ENCODE measurements around the gene COL4A1. TPM values are rescaled to one million over a fixed set of nuclear protein-coding genes. Genes with fewer than 3 reads are reported as not detected.
"Not testable (repeated sequence)": the region's sequence is repeated elsewhere in the genome, so short reads cannot be mapped to it uniquely, and the experiment has no call there.

The COL4A1 gene
- total RNA-seq, 2 experiments from 2014 or later: not detected

GRCh38 chr13:110123041-110123809, 183.7 kb downstream of the COL4A1 start:
- ATAC-seq (no peak), DNase-seq (no peak)
- CTCF ChIA-PET: no interaction called here
- Mint-ChIP-seq H3K4me1 (peaks cover 2% of the 10 kb centered on the region), H3K27me3 (peaks cover 29% of the 10 kb centered on the region), H3K27ac (no peak overlapping the region), H3K36me3 (no peaks in the 10 kb centered on the region), H3K9me3 (ENCODE audit: low read depth) (no peaks in the 10 kb centered on the region), H3K4me3 (no peak overlapping the region)

- DNase-seq: no peak
- H3K4me1 Mint-ChIP-seq: peaks cover 2% of the 10 kb centered on the region
- H3K9me3 Mint-ChIP-seq (ENCODE audit: low read depth): no peaks in the 10 kb centered on the region
- H3K36me3 Mint-ChIP-seq: no peaks in the 10 kb centered on the region
- no peak overlapping the region for H3K27ac Mint-ChIP-seq
- no peak for ATAC-seq
- no peak overlapping the region for H3K4me3 Mint-ChIP-seq
- CTCF ChIA-PET: no interaction called here
- peaks cover 18% of the 10 kb centered on the region for H3K27me3 Mint-ChIP-seq
These were observed 185.4 kb downstream of the COL4A1 start for GRCh38 chr13:110121422-110122083.

DNA sequence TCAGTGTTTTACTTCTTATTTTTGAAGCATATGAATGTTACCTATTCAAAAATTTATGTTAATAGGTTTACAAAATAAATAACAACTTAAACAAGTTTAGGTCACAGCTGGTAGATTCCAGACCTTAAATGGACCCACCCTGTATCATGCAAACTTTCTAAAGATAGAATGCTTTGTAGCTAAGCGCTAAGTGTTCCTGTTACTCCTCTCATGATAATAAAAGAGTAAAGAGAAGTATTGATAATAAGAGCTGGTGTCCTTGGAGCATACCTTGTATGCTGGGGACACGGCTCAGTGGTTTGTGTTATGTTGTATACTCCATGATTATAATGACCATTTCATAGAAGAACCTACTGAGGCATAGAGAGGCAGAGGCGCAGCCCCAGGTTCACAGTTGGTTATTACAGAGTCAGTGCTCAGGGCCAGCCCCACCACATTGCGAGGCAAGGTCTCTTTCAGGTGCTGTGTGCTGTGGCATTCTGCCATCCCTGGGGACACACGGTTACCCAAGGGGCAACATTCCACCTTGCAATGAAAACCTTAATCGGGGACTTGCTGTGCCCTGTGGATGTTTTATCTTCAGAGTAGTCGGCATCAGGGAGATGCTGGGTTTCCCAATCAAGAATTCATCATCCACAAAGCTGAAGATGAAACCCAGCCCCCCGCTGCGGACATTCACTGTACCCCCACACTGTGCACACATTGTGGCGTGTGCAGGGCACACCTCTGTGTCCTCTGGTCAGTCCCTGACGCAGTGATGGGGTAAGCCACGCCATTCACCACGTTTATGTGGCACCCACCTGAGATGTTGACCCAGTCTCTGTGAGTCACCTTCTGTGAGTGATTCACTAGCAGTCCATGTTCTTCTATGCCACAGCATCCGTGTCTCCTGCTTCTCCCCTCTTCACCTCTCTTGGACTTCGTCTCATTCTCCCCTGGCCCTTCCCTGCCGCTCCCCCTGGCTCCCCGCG, 186.7 kb downstream of the COL4A1 start:
- peaks cover 4% of the 10 kb centered on the region for H3K4me1 Mint-ChIP-seq
- no peak for ATAC-seq
- no peak for DNase-seq
- H3K36me3 Mint-ChIP-seq: no peaks in the 10 kb centered on the region
- no peaks in the 10 kb centered on the region for H3K9me3 Mint-ChIP-seq (ENCODE audit: low read depth)
- peaks cover 15% of the 10 kb centered on the region for H3K27me3 Mint-ChIP-seq
- no peak overlapping the region for H3K4me3 Mint-ChIP-seq
- CTCF ChIA-PET: no interaction called here
- no peak overlapping the region for H3K27ac Mint-ChIP-seq

DNA sequence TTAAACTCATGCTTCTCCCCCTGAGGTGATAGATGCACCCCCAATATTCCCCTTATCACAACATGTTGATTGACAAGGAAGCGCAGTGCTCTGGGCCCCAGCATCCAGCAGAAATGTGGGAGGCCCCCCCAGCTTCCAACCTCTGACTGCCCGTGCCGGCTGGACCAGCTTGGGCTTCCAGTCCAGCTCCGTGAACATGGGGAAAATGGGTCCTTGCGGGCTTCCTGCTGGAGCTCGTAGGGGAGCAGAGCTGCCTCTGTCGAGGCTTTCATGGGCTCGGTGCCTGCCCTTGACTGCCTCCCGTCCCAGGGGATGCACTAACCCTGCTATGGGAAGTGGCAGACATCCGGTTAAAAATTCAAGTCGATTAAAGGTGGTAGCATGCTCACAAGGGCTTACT, 188.9 kb downstream of the COL4A1 start:
- Mint-ChIP-seq H3K4me1 (peaks cover 2% of the 10 kb centered on the region), H3K4me3 (no peak overlapping the region), H3K27ac (no peak overlapping the region), H3K36me3 (no peaks in the 10 kb centered on the region), H3K9me3 (ENCODE audit: low read depth) (no peaks in the 10 kb centered on the region), H3K27me3 (peaks cover 14% of the 10 kb centered on the region)
- CTCF ChIA-PET: no interaction called here
- ATAC-seq: no peak
- DNase-seq: no peak

DNA sequence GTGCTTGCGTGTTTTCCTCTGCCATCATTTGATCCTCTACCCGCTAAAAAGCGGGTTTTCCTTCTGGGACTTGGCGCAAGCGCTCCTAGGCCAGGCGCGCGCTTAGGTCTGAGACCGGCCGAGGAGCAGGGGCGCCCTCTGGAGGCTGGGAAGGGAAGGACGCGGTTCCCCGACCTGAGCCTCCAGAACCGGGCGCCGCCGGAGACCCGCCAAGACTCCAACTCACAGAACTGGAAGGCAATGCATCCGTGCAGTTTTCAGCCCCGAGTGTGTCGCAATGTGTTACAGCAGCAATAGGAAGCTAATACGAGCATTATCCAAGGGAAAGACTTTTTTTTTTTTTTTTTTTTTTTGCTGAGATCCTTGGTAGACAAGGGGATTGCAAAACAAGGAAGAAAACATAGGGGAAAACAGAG, 190.9 kb downstream of the COL4A1 start:
- Mint-ChIP-seq H3K27ac (no peak overlapping the region), H3K27me3 (peaks cover 14% of the 10 kb centered on the region), H3K9me3 (ENCODE audit: low read depth) (no peaks in the 10 kb centered on the region), H3K36me3 (no peaks in the 10 kb centered on the region), H3K4me1 (peaks cover 2% of the 10 kb centered on the region), H3K4me3 (no peak overlapping the region)
- ATAC-seq (peak; percentile 70), DNase-seq (peak; percentile 52)
- CTCF ChIA-PET: no interaction called here

DNA sequence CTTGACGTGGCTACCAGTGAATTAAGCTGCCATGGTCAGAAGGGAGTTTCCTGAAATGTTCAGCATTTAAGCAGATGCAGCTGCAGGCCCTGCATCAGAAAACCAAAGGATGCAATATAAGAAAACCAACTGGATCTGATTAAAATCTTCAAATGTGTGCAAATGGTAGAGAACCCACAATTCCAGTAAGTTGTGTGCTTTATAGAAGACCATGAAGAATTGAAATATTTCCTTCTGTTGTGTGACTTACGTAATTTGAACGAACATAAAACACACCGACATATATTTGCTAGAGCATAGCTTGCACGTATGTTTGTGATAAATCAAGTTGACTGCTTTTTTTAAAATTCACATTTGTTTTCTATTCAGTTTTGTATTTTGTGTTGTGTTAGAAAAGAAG, 191.4 kb downstream of the COL4A1 start:
- Mint-ChIP-seq H3K27ac (no peak overlapping the region), H3K9me3 (ENCODE audit: low read depth) (no peaks in the 10 kb centered on the region), H3K4me1 (peaks cover 2% of the 10 kb centered on the region), H3K27me3 (peaks cover 14% of the 10 kb centered on the region), H3K36me3 (no peaks in the 10 kb centered on the region), H3K4me3 (no peak overlapping the region)
- CTCF ChIA-PET: no interaction called here
- DNase-seq: no peak
- no peak for ATAC-seq

GRCh38 chr13:110114316-110114715, 192.6 kb downstream of the COL4A1 start:
- Mint-ChIP-seq H3K4me3 (no peak overlapping the region), H3K9me3 (ENCODE audit: low read depth) (no peaks in the 10 kb centered on the region), H3K4me1 (peaks cover 2% of the 10 kb centered on the region), H3K27ac (no peak overlapping the region), H3K27me3 (peaks cover 14% of the 10 kb centered on the region), H3K36me3 (no peaks in the 10 kb centered on the region)
- ATAC-seq (no peak), DNase-seq (no peak)
- CTCF ChIA-PET: no interaction called here

GRCh38 chr13:110113284-110113764, 193.6 kb downstream of the COL4A1 start:
- no peak for ATAC-seq
- CTCF ChIA-PET: interaction anchor here (0.8 to 1.5 kb wide), 2 partner anchors 9 to 1160 kb away, joined by 3 read pairs; no protein-coding TSS in a partner anchor
- H3K27ac Mint-ChIP-seq: no peak overlapping the region

GRCh38 chr13:110112379-110112778, 194.6 kb downstream of the COL4A1 start:
- peaks cover 14% of the 10 kb centered on the region for H3K27me3 Mint-ChIP-seq
- H3K9me3 Mint-ChIP-seq (ENCODE audit: low read depth); H3K4me3 Mint-ChIP-seq; H3K4me1 Mint-ChIP-seq; ATAC-seq; H3K36me3 Mint-ChIP-seq; DNase-seq; H3K27ac Mint-ChIP-seq: not testable (repeated sequence)
- CTCF ChIA-PET: interaction anchor here (1.5 kb wide), 1 partner anchor 9 kb away, joined by 3 read pairs; no protein-coding TSS in a partner anchor

More at GRCh38 chr13:110113284-110113764, 193.6 kb downstream of the COL4A1 start:
- peaks cover 2% of the 10 kb centered on the region for H3K4me1 Mint-ChIP-seq
- H3K36me3 Mint-ChIP-seq: no peaks in the 10 kb centered on the region
- DNase-seq: no peak
- no peaks in the 10 kb centered on the region for H3K9me3 Mint-ChIP-seq (ENCODE audit: low read depth)
- H3K4me3 Mint-ChIP-seq: no peak overlapping the region
- H3K27me3 Mint-ChIP-seq: peaks cover 14% of the 10 kb centered on the region

DNA sequence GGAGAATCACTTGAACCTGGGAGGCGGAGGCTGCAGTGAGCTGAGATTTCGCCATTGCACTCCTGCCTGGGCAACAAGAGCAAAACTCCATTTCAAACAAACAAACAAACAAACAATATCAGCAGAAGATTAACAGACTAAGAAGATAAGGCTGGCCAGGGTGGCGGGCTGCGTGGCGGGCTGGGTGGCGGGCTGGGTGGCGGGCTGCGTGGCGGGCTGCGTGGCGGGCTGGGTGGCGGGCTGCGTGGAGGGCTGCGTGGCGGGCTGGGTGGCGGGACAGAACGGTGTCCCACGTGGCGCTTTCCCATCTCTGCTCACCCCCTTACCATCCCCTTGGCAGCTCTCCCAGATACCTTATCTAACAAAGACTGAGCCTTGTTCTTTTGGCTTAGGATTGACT, 196.2 kb downstream of the COL4A1 start:
- H3K4me1 Mint-ChIP-seq: no peaks in the 10 kb centered on the region
- no peak overlapping the region for H3K27ac Mint-ChIP-seq
- H3K27me3 Mint-ChIP-seq: peaks cover 11% of the 10 kb centered on the region
- DNase-seq (no peak), ATAC-seq (no peak)
- no peak overlapping the region for H3K4me3 Mint-ChIP-seq
- CTCF ChIA-PET: no interaction called here
- H3K36me3 Mint-ChIP-seq: no peaks in the 10 kb centered on the region
- H3K9me3 Mint-ChIP-seq (ENCODE audit: low read depth): no peaks in the 10 kb centered on the region

DNA sequence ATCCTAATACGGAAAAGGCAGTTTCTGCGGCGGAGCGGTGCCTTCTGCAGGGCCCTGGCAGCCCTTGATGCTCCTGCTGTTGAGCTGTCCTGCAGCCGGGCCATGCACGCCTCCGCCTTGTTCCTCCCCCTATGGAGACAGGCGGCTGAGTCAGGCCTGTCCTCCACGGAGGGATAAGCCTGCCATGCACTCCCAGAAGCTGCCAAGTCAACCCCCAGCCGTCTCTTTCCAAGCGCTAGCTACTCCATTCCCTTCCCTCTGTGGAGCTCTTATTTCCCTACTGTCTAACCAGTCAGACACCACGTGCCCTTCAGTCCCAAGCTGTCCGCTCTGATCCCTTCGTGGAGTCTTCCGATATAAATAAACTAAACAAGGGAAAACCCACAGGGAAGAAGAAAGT, 197.0 kb downstream of the COL4A1 start:
- H3K36me3 Mint-ChIP-seq: no peaks in the 10 kb centered on the region
- peaks cover 5% of the 10 kb centered on the region for H3K27me3 Mint-ChIP-seq
- CTCF ChIA-PET: no interaction called here
- H3K4me1 Mint-ChIP-seq: no peaks in the 10 kb centered on the region
- no peak for DNase-seq
- no peak overlapping the region for H3K4me3 Mint-ChIP-seq
- no peak for ATAC-seq
- H3K9me3 Mint-ChIP-seq (ENCODE audit: low read depth): no peaks in the 10 kb centered on the region
- H3K27ac Mint-ChIP-seq: no peak overlapping the region

DNA sequence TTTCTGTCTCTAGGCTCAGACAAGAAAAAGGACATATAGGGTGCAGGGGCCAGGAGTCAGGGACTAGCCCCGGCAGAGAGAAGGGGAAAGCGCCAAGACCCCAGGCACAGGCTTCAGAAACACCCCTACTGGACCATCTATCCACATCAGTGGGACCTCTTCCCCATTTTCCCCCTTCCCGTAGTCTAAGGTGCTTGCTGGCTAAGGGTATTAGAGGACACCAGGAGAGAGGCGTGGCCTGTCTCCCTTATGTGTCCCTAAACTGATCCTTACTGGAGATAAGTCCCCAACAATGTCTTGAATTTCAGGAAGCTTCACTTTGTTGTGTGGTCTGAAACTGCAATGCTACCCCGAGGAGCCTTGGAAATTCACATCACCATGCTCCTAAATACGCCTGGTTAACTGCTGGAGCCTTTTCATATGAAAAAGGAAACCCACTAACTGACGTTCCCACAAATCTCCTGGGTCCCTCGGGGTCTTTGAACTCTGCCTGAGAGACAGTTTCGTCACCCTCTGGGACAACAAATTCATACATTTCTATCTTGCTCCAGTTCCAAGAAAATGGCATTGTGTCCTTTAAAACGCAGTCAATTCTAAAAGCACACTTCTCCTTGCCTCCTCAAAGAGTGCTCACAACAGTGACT, 197.7 kb downstream of the COL4A1 start:
- H3K27me3 Mint-ChIP-seq: no peaks in the 10 kb centered on the region
- CTCF ChIA-PET: no interaction called here
- DNase-seq (no peak), ATAC-seq (no peak)
- no peaks in the 10 kb centered on the region for H3K4me1 Mint-ChIP-seq
- H3K9me3 Mint-ChIP-seq (ENCODE audit: low read depth): no peaks in the 10 kb centered on the region
- H3K27ac Mint-ChIP-seq: no peak overlapping the region
- no peaks in the 10 kb centered on the region for H3K36me3 Mint-ChIP-seq
- no peak overlapping the region for H3K4me3 Mint-ChIP-seq
